Esophagus muscularis mucosa (tissue), 4 donors: ENCODE data around the gene ZNF783. TPM values are rescaled to one million over a fixed set of nuclear protein-coding genes. Genes with fewer than 3 reads are reported as not detected.
"Not testable (repeated sequence)": the region's sequence is repeated elsewhere in the genome, so short reads cannot be mapped to it uniquely, and the experiment has no call there.

Experiments used
- DNase-seq: peaks from one replicate; pipeline ENCODE4 v3.0.0-alpha.2; 2017; ENCODE audit errors: extremely low spot score
- H3K27ac ChIP-seq, 4 donors: fragments of 200-600 bp; sonication (generic); replicated peaks in 1 of 4; 1 replicate in 3 of 4; 2 replicates in 1 of 4; pipeline ENCODE4 v1.5.1; 2016 to 2019; ENCODE audit warnings: mild to moderate bottlenecking in 1 of 4
- H3K27me3 ChIP-seq, 4 donors: fragments of 200-600 bp; sonication (generic); one replicate each; pipeline versions ENCODE4 v1.5.1 to v1.6.0; 2016 to 2019
- H3K36me3 ChIP-seq, 4 donors: fragments of 200-600 bp; sonication (generic); one replicate each; pipeline ENCODE4 v1.5.1; 2016 to 2019
- H3K4me1 ChIP-seq, 4 donors: fragments of 200-600 bp; sonication (generic); one replicate each; pipeline ENCODE4 v1.5.1; 2016 to 2019
- H3K4me3 ChIP-seq, 4 donors: fragments of 200-600 bp; sonication (generic); 1 replicate in 2 of 4; 2 replicates in 2 of 4; pipeline ENCODE4 v1.5.1; 2016 to 2019; ENCODE audit warnings: mild to moderate bottlenecking in 4 of 4, moderate library complexity in 1 of 4
- H3K9me3 ChIP-seq, 4 donors: fragments of 200-600 bp; sonication (generic); 1 replicate in 3 of 4; 2 replicates in 1 of 4; pipeline ENCODE4 v1.5.1; 2016 to 2019
- CTCF ChIP-seq, 3 experiments: fragments of 200-600 bp in 2 of 3; fragments of 450-650 bp in 1 of 3; sonication (generic) in 2 of 3; IDR thresholded peaks; one replicate each; pipeline ENCODE4 v1.5.1; 2017 to 2019; ENCODE audit warnings: antibody characterized with exemption in 3 of 3, mild to moderate bottlenecking in 2 of 3, moderate library complexity in 1 of 3
- EP300 ChIP-seq: sonication (generic); formaldehyde crosslinking; IDR thresholded peaks from one replicate; pipeline ENCODE4 v1.6.1; 2017; ENCODE audit warnings: antibody characterized with exemption
- POLR2A ChIP-seq: fragments of 450-650 bp; IDR thresholded peaks from one replicate; pipeline ENCODE4 v1.6.1; 2017; ENCODE audit warnings: antibody characterized with exemption, moderate library complexity, mild to moderate bottlenecking, low read depth
- POLR2AphosphoS5 ChIP-seq, 2 donors: sonication (generic); formaldehyde crosslinking; IDR thresholded peaks; one replicate each; pipeline ENCODE4 v1.6.1; 2017; ENCODE audit warnings: antibody characterized with exemption in 2 of 2
- WGBS: methylation state at CpG from one replicate; pipeline ENCODE4 v1.1.5; 2018; 5-methylcytosine and 5-hydroxymethylcytosine counted together
- intact Hi-C: fragments of 100-400 bp; cut with DNase I; formaldehyde crosslinking; loops from one replicate; pipeline ENCODE4 v1.15.1; 2023
- small RNA-seq, 3 donors: library from RNA; depleted of rRNA; stranded (forward); fragments of <200 nt; gene quantifications; one replicate each; pipeline ENCODE3, GENCODE V24; 2016
- total RNA-seq, 4 donors: library from RNA; depleted of rRNA; stranded (reverse); fragments of >200 nt; gene quantifications; one replicate each; pipeline versions ENCODE4 v1.1.0 to v1.2.1, GENCODE V29; 2016

Gene ZNF783
- total RNA-seq, 4 donors from 2014 or later = 8.4 to 12.2 (median 11.9) TPM

- TF ChIP-seq POLR2AphosphoS5 (IDR thresholded peaks at IDR 0.05) = no peak
- TF ChIP-seq EP300 = no peak
- TF ChIP-seq POLR2A = no peak
- Histone ChIP-seq H3K9me3 (no peaks in the 10 kb centered on the region), H3K27ac (no peak overlapping the region), H3K4me3 (no peak overlapping the region), H3K27me3 (no peaks in the 10 kb centered on the region), H3K4me1 (no peaks in the 10 kb centered on the region), H3K36me3 (no peaks in the 10 kb centered on the region)
- intact Hi-C loops = no loop called here
- no peak for DNase-seq
- 79% methylated on average over 2 of the region's 2 CpGs for WGBS
Measured at GRCh38 chr7:149330914-149331567, 69.0 kb downstream of the ZNF783 start.

GRCh38 chr7:149332602-149333320, 70.8 kb downstream of the ZNF783 start:
- WGBS = 86% methylated on average over 15 of the region's 18 CpGs
- H3K4me1 ChIP-seq, DNase-seq, H3K27me3 ChIP-seq, H3K36me3 ChIP-seq, intact Hi-C loops, H3K27ac ChIP-seq, H3K4me3 ChIP-seq, H3K9me3 ChIP-seq: not testable (repeated sequence)

GRCh38 chr7:149333321-149333717, 71.3 kb downstream of the ZNF783 start:
- no peak for DNase-seq
- Histone ChIP-seq H3K27me3 (no peaks in the 10 kb centered on the region), H3K27ac (no peak overlapping the region), H3K9me3 (peaks cover 0 to 7% (median 2%) of the 10 kb centered on the region in 4 donors), H3K4me3 (no peak overlapping the region), H3K36me3 (no peaks in the 10 kb centered on the region), H3K4me1 (no peaks in the 10 kb centered on the region)
- intact Hi-C loops = no loop called here
- TF ChIP-seq CTCF (IDR thresholded peaks at IDR 0.05) = no peak
- no peak for TF ChIP-seq POLR2AphosphoS5 (IDR thresholded peaks at IDR 0.05)
- no peak for TF ChIP-seq EP300
- no peak for TF ChIP-seq POLR2A

- H3K4me3 ChIP-seq = no peak overlapping the region
- H3K9me3 ChIP-seq = peaks cover 0 to 7% (median 2%) of the 10 kb centered on the region in 4 donors
- TF ChIP-seq POLR2AphosphoS5 (IDR thresholded peaks at IDR 0.05) = no peak
- no peak for TF ChIP-seq CTCF (IDR thresholded peaks at IDR 0.05)
- no peak for TF ChIP-seq EP300
- no peaks in the 10 kb centered on the region for H3K4me1 ChIP-seq
- DNase-seq = no peak
- no peaks in the 10 kb centered on the region for H3K27me3 ChIP-seq
- 85% methylated on average over 2 of the region's 2 CpGs for WGBS
- H3K27ac ChIP-seq = no peak overlapping the region
- H3K36me3 ChIP-seq = no peaks in the 10 kb centered on the region
- intact Hi-C loops = no loop called here
Measured at GRCh38 chr7:149334219-149334618, 72.2 kb downstream of the ZNF783 start.

Small RNA genes within 50 kb of the gene (small RNA-seq; reads per million reads assigned to genes)
- 0 reads per million in 3 donors for gene AC004941.2

Other genes starting within 250 kb of the ZNF783 start
- gene PDIA4, start 233.7 kb upstream of the ZNF783 start, total RNA-seq = 10 to 100 TPM; 33.2 to 58.1 (median 42.8) TPM
- 10 to 100 TPM in 1 of 4 donors, 1 to 10 TPM in 3; 4.5 to 10.7 (median 5.6) TPM for gene ZNF786, start 171.5 kb upstream of the ZNF783 start, total RNA-seq
- 1 to 10 TPM; 2.1 to 3.9 (median 3.3) TPM for gene ZNF425, start 135.9 kb upstream of the ZNF783 start, total RNA-seq
- 10 to 100 TPM; 16.9 to 22.6 (median 19.2) TPM for gene ZNF398, start 114.7 kb upstream of the ZNF783 start, total RNA-seq
- gene ZNF282, start 66.7 kb upstream of the ZNF783 start, total RNA-seq = 10 to 100 TPM; 16.9 to 28.7 (median 22.2) TPM
- 1 to 10 TPM; 4.8 to 8.8 (median 7.4) TPM for gene ZNF212, start 22.5 kb upstream of the ZNF783 start, total RNA-seq
- 10 to 100 TPM in 3 of 4 donors, 1 to 10 TPM in 1; 6.6 to 17.4 (median 13.7) TPM for gene ZNF777, start 198.9 kb downstream of the ZNF783 start, total RNA-seq
- gene ZNF746, start 235.6 kb downstream of the ZNF783 start, total RNA-seq = 10 to 100 TPM; 20.9 to 28.7 (median 27.9) TPM